ENCODE data around the gene LILRB3. TPM values are rescaled to one million over a fixed set of nuclear protein-coding genes. Genes with fewer than 3 reads are reported as not detected.

Gene LILRB3
- total RNA-seq, 1 donor from 2014 or later = not detected

- peaks cover 41% of the 10 kb centered on the region for H3K36me3 Mint-ChIP-seq (ENCODE audit: unreplicated experiment)
- H3K27me3 Mint-ChIP-seq (ENCODE audit: unreplicated experiment) = no peaks in the 10 kb centered on the region
- peaks cover 53% of the 10 kb centered on the region for H3K4me1 Mint-ChIP-seq (ENCODE audit: unreplicated experiment)
- peak overlapping the region; percentile 100 for H3K4me3 Mint-ChIP-seq (ENCODE audit: unreplicated experiment)
- DNase-seq (ENCODE audit: extremely low spot score, unreplicated experiment) = no peak
- TF ChIP-seq, protein P1, sequence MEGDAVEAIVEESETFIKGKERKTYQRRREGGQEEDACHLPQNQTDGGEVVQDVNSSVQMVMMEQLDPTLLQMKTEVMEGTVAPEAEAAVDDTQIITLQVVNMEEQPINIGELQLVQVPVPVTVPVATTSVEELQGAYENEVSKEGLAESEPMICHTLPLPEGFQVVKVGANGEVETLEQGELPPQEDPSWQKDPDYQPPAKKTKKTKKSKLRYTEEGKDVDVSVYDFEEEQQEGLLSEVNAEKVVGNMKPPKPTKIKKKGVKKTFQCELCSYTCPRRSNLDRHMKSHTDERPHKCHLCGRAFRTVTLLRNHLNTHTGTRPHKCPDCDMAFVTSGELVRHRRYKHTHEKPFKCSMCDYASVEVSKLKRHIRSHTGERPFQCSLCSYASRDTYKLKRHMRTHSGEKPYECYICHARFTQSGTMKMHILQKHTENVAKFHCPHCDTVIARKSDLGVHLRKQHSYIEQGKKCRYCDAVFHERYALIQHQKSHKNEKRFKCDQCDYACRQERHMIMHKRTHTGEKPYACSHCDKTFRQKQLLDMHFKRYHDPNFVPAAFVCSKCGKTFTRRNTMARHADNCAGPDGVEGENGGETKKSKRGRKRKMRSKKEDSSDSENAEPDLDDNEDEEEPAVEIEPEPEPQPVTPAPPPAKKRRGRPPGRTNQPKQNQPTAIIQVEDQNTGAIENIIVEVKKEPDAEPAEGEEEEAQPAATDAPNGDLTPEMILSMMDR (IDR thresholded peaks at IDR 0.05) = no peak
- H3K27ac Mint-ChIP-seq (ENCODE audit: unreplicated experiment) = peak overlapping the region; percentile 34
- H3K9me3 Mint-ChIP-seq (ENCODE audit: unreplicated experiment) = no peaks in the 10 kb centered on the region
These were observed 19.6 kb downstream of the LILRB3 start for GRCh38 chr19:54203151-54203611.

DNA sequence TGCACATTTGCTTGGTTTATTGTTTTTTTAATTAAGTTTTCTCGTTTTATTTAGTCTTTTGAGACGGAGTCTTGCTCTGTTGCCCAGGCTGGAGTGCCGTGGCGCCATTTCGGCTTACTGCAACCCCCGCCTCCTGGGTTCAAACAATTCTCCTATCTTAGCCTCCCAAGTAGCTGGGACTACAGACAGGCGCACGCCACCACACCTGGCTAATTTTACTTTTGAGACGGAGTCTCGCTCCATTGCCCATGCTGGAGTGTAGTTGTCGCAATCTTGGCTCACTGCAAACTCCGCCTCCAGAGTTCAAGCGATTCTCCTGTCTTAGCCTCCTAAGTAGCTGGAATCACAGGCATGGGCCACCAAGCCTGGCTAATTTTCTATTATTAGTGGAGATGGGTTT, 20.8 kb downstream of the LILRB3 start:
- Mint-ChIP-seq H3K4me3 (ENCODE audit: unreplicated experiment) (peak overlapping the region; percentile 100), H3K27ac (ENCODE audit: unreplicated experiment) (peak overlapping the region; percentile 99), H3K36me3 (ENCODE audit: unreplicated experiment) (peaks cover 31% of the 10 kb centered on the region)

DNA sequence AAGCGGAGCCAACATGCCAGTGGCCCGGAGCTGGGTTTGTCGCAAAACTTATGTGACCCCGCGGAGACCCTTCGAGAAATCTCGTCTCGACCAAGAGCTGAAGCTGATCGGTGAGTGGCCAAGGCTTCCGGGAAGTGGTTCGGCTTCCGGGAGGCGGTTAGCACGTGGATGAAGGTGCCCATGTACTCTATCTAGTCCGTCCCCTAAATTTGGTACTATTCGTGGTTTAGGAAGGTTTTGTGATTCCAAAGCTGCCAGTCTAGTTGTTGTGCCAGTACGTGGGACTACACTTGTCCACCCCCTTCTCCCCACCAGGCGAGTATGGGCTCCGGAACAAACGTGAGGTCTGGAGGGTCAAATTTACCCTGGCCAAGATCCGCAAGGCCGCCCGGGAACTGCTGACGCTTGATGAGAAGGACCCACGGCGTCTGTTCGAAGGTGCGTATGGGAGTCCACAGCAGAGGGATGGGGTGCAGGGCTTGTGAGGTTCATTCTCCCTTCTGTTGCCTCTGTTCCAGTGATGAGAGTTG, 21.6 kb downstream of the LILRB3 start:
- Mint-ChIP-seq H3K27ac (ENCODE audit: unreplicated experiment) (peak overlapping the region; percentile 99), H3K4me3 (ENCODE audit: unreplicated experiment) (peak overlapping the region; percentile 100), H3K9me3 (ENCODE audit: unreplicated experiment) (no peaks in the 10 kb centered on the region), H3K4me1 (ENCODE audit: unreplicated experiment) (peaks cover 43% of the 10 kb centered on the region), H3K36me3 (ENCODE audit: unreplicated experiment) (peaks cover 31% of the 10 kb centered on the region), H3K27me3 (ENCODE audit: unreplicated experiment) (no peaks in the 10 kb centered on the region)
- no peak for DNase-seq (ENCODE audit: extremely low spot score, unreplicated experiment)
- TF ChIP-seq, protein P1 (IDR thresholded peaks at IDR 0.05) = no peak

More for the DNA sequence above, 20.8 kb downstream of the LILRB3 start:
- DNase-seq (ENCODE audit: extremely low spot score, unreplicated experiment) = no peak
- TF ChIP-seq, protein P1 (IDR thresholded peaks at IDR 0.05) = no peak
- Mint-ChIP-seq H3K9me3 (ENCODE audit: unreplicated experiment) (no peaks in the 10 kb centered on the region), H3K27me3 (ENCODE audit: unreplicated experiment) (no peaks in the 10 kb centered on the region), H3K4me1 (ENCODE audit: unreplicated experiment) (peaks cover 43% of the 10 kb centered on the region)

- Mint-ChIP-seq H3K4me3 (ENCODE audit: unreplicated experiment) (peak overlapping the region; percentile 61), H3K9me3 (ENCODE audit: unreplicated experiment) (no peaks in the 10 kb centered on the region), H3K36me3 (ENCODE audit: unreplicated experiment) (peaks cover 30% of the 10 kb centered on the region), H3K27ac (ENCODE audit: unreplicated experiment) (peak overlapping the region; percentile 99), H3K4me1 (ENCODE audit: unreplicated experiment) (peaks cover 31% of the 10 kb centered on the region), H3K27me3 (ENCODE audit: unreplicated experiment) (no peaks in the 10 kb centered on the region)
- no peak for DNase-seq (ENCODE audit: extremely low spot score, unreplicated experiment)
- TF ChIP-seq, protein P1 (IDR thresholded peaks at IDR 0.05) = no peak
These were observed 23.4 kb downstream of the LILRB3 start for GRCh38 chr19:54199401-54199800.

- peaks cover 24% of the 10 kb centered on the region for H3K36me3 Mint-ChIP-seq (ENCODE audit: unreplicated experiment)
- H3K27ac Mint-ChIP-seq (ENCODE audit: unreplicated experiment) = peak overlapping the region; percentile 34
- H3K4me1 Mint-ChIP-seq (ENCODE audit: unreplicated experiment) = peaks cover 26% of the 10 kb centered on the region
These were observed 25.7 kb downstream of the LILRB3 start for GRCh38 chr19:54197121-54197520.

More at GRCh38 chr19:54197121-54197520, 25.7 kb downstream of the LILRB3 start:
- no peak for DNase-seq (ENCODE audit: extremely low spot score, unreplicated experiment)
- no peaks in the 10 kb centered on the region for H3K9me3 Mint-ChIP-seq (ENCODE audit: unreplicated experiment)
- no peaks in the 10 kb centered on the region for H3K27me3 Mint-ChIP-seq (ENCODE audit: unreplicated experiment)
- no peak overlapping the region for H3K4me3 Mint-ChIP-seq (ENCODE audit: unreplicated experiment)
- TF ChIP-seq, protein P1 (IDR thresholded peaks at IDR 0.05) = no peak
